Panc1 (cell line): ENCODE measurements around the gene DAB2IP. TPM values are rescaled to one million over a fixed set of nuclear protein-coding genes. Genes with fewer than 3 reads are reported as not detected.

Source experiments
- ATAC-seq: fragments of 200-7000 bp; cut with Tn5 transposase; 2 replicates; pipeline ENCODE4 v1.9.1; 2020; ENCODE audit warnings: mild to moderate bottlenecking, moderate library complexity
- BruUV-seq: library from RNA; stranded (reverse); fragments of 400-500 nt; replicated peaks from 2 replicates; lab custom pipeline; 2021; lab: Mats Ljungman, UMichigan
- CTCF ChIA-PET: fragments of 300-600 bp; sonication (Branson Sonifier 250); formaldehyde crosslinking; loops from one replicate; lab custom pipeline; 2022; ENCODE audit warnings: antibody characterized with exemption; lab: Charles Lee
- POLR2A ChIA-PET: fragments of 300-600 bp; sonication (Branson Sonifier 250); formaldehyde crosslinking; loops from one replicate; lab custom pipeline; 2022; ENCODE audit warnings: antibody characterized with exemption; lab: Charles Lee
- DNase-seq: peaks from one replicate; pipeline ENCODE4 v3.0.0-alpha.2; 2010; ENCODE audit warnings: low read depth, low spot score
- H3K27ac ChIP-seq: 2 replicates; pipeline ENCODE4 v1.5.1; 2011; ENCODE audit warnings: mild to moderate bottlenecking, low read length, inconsistent platforms
- H3K27me3 ChIP-seq: fragments of 200-500 bp; sonication (Bioruptor generic); 2 replicates; pipeline ENCODE4 v1.6.0; 2014; ENCODE audit warnings: low read length, inconsistent platforms; ENCODE audit not compliant: control insufficient read depth, insufficient read depth
- H3K36me3 ChIP-seq: fragments of 200-500 bp; sonication (Bioruptor generic); 2 replicates; pipeline ENCODE4 v1.5.1; 2014; ENCODE audit warnings: inconsistent platforms, mild to moderate bottlenecking, low read length, moderate library complexity; ENCODE audit not compliant: control insufficient read depth, insufficient read depth
- H3K4me1 ChIP-seq: 2 replicates; pipeline ENCODE4 v1.5.1; 2011; ENCODE audit warnings: inconsistent platforms, mild to moderate bottlenecking, low read length, moderate library complexity; ENCODE audit not compliant: control insufficient read depth, insufficient read depth
- H3K4me3 ChIP-seq, 2 experiments: 2 replicates each; pipeline ENCODE4 v1.5.1; 2011 to 2012; ENCODE audit warnings: low read depth in 2 of 2, low read length in 2 of 2, mild to moderate bottlenecking in 2 of 2, inconsistent platforms in 1 of 2, moderate library complexity in 1 of 2
- H3K9me3 ChIP-seq: fragments of 200-500 bp; sonication (Bioruptor generic); 2 replicates; pipeline ENCODE4 v1.5.1; 2014; ENCODE audit warnings: low read depth, mild to moderate bottlenecking, inconsistent platforms, low read length, moderate library complexity; ENCODE audit not compliant: control insufficient read depth, insufficient read depth
- POLR2AphosphoS5 ChIP-seq: IDR thresholded peaks from 2 replicates; pipeline ENCODE4 v1.6.1; 2012; ENCODE audit warnings: mild to moderate bottlenecking, low read depth, low read length, moderate library complexity
- SIN3A ChIP-seq: IDR thresholded peaks from 2 replicates; pipeline ENCODE4 v1.6.1; 2012; ENCODE audit warnings: low read depth, mild to moderate bottlenecking, low read length, moderate library complexity, borderline replicate concordance; ENCODE audit not compliant: insufficient read depth
- TCF7L2 ChIP-seq: IDR thresholded peaks from 2 replicates; pipeline ENCODE4 v1.6.1; 2011; ENCODE audit warnings: mild to moderate bottlenecking, low read depth, low read length, inconsistent platforms
- in situ Hi-C: cut with HindIII; loops from 2 replicates; pipeline ENCODE4 v1.10.0; 2016; ENCODE audit warnings: low sequenced_read_pairs, low pct_unique_long_range_greater_than_20kb
- intact Hi-C: fragments of 100-400 bp; cut with micrococcal nuclease; formaldehyde crosslinking; loops from one replicate; pipeline ENCODE4 v1.10.0; 2022; ENCODE audit not compliant: unreplicated experiment
- total RNA-seq: library from RNA; stranded (reverse); gene quantifications from one replicate; pipeline ENCODE4 v1.2.1, GENCODE V29; 2021; ENCODE audit not compliant: unreplicated experiment
- TF ChIP-seq, protein P1 (sequence below), 2 experiments: IDR thresholded peaks; 2 replicates each; pipeline ENCODE4 v1.6.1; 2011 to 2012; ENCODE audit warnings: low read depth in 2 of 2, control low read depth in 1 of 2, low read length in 1 of 2, mild to moderate bottlenecking in 1 of 2, moderate library complexity in 1 of 2; ENCODE audit not compliant: insufficient read depth in 1 of 2
- TF ChIP-seq, protein P2 (sequence below): fragments of 450-650 bp; IDR thresholded peaks from 2 replicates; pipeline ENCODE4 v1.5.1; 2017; ENCODE audit warnings: mild to moderate bottlenecking

DAB2IP gene
- total RNA-seq, 1 experiment from 2014 or later: 18.4 TPM

DNA sequence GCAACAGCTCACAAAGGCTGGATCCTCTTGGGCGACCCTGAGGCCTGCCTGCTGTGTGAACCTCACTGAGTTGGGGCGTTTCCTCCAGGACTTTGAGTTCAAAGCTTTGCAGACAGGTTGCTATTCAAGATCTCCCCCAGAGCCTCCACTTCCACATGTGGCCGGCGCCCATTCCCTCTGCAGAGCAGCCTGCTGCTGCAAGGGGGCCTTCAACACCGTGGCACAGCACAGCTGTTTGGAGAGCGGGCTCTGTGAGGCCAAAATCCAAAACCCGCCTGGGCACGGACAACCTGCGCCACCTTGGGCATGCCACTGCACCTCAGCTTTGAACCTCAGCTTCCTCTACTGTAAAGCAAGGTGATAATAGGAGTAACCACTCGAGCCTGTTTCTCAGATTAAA, 160.3 kb downstream of the DAB2IP start:
- intact Hi-C loops (no loop called here), in situ Hi-C loops (no loop called here)
- Histone ChIP-seq H3K27ac (no peak overlapping the region), H3K9me3 (no peaks in the 10 kb centered on the region), H3K4me1 (no peaks in the 10 kb centered on the region), H3K27me3 (no peaks in the 10 kb centered on the region), H3K4me3 (no peak overlapping the region), H3K36me3 (no peaks in the 10 kb centered on the region)
- ATAC-seq (no peak), DNase-seq (no peak)
- POLR2A ChIA-PET: no interaction called here
- no peak for TF ChIP-seq TCF7L2
- TF ChIP-seq SIN3A: no peak
- TF ChIP-seq, protein P1, sequence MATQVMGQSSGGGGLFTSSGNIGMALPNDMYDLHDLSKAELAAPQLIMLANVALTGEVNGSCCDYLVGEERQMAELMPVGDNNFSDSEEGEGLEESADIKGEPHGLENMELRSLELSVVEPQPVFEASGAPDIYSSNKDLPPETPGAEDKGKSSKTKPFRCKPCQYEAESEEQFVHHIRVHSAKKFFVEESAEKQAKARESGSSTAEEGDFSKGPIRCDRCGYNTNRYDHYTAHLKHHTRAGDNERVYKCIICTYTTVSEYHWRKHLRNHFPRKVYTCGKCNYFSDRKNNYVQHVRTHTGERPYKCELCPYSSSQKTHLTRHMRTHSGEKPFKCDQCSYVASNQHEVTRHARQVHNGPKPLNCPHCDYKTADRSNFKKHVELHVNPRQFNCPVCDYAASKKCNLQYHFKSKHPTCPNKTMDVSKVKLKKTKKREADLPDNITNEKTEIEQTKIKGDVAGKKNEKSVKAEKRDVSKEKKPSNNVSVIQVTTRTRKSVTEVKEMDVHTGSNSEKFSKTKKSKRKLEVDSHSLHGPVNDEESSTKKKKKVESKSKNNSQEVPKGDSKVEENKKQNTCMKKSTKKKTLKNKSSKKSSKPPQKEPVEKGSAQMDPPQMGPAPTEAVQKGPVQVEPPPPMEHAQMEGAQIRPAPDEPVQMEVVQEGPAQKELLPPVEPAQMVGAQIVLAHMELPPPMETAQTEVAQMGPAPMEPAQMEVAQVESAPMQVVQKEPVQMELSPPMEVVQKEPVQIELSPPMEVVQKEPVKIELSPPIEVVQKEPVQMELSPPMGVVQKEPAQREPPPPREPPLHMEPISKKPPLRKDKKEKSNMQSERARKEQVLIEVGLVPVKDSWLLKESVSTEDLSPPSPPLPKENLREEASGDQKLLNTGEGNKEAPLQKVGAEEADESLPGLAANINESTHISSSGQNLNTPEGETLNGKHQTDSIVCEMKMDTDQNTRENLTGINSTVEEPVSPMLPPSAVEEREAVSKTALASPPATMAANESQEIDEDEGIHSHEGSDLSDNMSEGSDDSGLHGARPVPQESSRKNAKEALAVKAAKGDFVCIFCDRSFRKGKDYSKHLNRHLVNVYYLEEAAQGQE (IDR thresholded peaks at IDR 0.05; ENCODE audit: insufficient read depth in 1 of 2, low read depth in 2 of 2, low read length in 1 of 2): no peak
- no peak for TF ChIP-seq POLR2AphosphoS5
- TF ChIP-seq, protein P2, sequence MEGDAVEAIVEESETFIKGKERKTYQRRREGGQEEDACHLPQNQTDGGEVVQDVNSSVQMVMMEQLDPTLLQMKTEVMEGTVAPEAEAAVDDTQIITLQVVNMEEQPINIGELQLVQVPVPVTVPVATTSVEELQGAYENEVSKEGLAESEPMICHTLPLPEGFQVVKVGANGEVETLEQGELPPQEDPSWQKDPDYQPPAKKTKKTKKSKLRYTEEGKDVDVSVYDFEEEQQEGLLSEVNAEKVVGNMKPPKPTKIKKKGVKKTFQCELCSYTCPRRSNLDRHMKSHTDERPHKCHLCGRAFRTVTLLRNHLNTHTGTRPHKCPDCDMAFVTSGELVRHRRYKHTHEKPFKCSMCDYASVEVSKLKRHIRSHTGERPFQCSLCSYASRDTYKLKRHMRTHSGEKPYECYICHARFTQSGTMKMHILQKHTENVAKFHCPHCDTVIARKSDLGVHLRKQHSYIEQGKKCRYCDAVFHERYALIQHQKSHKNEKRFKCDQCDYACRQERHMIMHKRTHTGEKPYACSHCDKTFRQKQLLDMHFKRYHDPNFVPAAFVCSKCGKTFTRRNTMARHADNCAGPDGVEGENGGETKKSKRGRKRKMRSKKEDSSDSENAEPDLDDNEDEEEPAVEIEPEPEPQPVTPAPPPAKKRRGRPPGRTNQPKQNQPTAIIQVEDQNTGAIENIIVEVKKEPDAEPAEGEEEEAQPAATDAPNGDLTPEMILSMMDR: no peak
- CTCF ChIA-PET: no interaction called here
- no TSS peak for BruUV-seq

DNA sequence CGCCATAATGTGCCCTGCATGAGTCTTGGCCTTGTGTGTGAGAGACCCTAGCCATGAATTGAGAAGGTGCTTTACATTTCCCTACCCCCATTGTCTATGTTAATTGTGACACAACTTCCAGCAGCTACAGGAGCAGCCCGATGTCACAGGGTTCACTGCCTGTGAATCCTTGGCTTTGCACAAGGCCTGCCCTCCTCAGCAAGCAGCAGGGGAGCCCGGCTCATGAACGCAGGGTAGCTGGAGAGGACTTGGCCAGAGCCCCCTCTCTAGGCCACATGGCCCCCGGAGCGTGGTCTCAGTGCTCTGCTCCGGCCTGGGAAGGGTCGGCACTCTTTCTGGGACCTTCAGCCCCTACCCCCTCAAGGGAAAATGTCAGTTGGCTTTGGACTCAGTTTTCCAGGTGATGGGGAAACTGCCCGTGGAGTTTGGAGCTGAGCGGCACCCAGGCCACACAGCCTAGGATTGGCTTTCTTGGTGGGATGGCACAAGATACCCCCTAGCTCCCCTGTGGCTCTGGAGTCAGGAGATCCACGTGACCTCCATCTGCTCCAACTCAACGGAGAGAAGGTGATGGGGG, 160.8 kb downstream of the DAB2IP start:
- H3K27me3 ChIP-seq: no peaks in the 10 kb centered on the region
- H3K4me1 ChIP-seq: no peaks in the 10 kb centered on the region
- DNase-seq (no peak), ATAC-seq (no peak)
- H3K27ac ChIP-seq: no peak overlapping the region
- in situ Hi-C loops (no loop called here), intact Hi-C loops (no loop called here)
- no peaks in the 10 kb centered on the region for H3K36me3 ChIP-seq
- no peak overlapping the region for H3K4me3 ChIP-seq
- no peaks in the 10 kb centered on the region for H3K9me3 ChIP-seq
- no peak for TF ChIP-seq TCF7L2
- TF ChIP-seq, protein P1 (IDR thresholded peaks at IDR 0.05; ENCODE audit: insufficient read depth in 1 of 2, low read depth in 2 of 2, low read length in 1 of 2): no peak
- TF ChIP-seq POLR2AphosphoS5: no peak
- TF ChIP-seq SIN3A: no peak
- TF ChIP-seq, protein P2: no peak
- no TSS peak for BruUV-seq
- ChIA-PET POLR2A (no interaction called here), CTCF (no interaction called here)
